SH-SY5Y (cell line): Measurements from ENCODE around the gene CHRNA4.

ENCODE experiments used
- GATA2 ChIP-seq: IDR thresholded peaks from 2 replicates; pipeline ENCODE4 v1.6.1; 2011; ENCODE audit warnings: mild to moderate bottlenecking, low read depth, low read length
- GATA3 ChIP-seq: IDR thresholded peaks from 2 replicates; pipeline ENCODE4 v1.6.1; 2011; ENCODE audit warnings: low read depth, mild to moderate bottlenecking, low read length, moderate library complexity

DNA sequence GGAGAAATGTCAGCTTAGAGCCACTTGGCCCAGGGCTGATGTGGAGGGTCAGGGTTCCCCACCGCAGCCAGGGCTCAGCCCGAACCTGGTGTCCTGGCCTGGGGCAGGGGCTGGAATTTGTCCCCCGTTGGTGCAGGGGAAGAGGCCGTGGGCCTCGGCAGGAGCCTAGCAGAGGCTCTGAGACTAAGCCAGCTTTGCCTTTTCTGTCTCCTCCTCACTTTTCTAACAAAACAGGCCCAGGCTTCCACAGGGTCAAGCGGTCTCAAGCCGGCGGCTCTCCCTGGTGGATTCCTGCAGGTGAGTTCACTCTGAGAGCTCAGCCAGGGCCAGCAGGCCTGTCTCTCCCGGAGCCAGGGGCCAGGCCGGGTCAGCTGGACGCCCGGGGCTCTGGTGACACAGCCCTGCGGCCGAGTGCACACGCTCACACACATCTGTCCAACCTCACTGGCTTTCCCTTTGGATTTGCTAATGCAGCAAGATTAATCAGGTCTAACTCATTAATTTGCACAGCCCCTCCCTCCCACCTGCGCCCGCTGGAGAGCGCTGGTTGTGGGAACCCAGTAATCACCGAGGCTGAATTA is 2.9 kb upstream of the CHRNA4 start:
- TF ChIP-seq GATA3 (no peak), GATA2 (no peak)
